IPS-18c (cell line): ENCODE results near the gene ZNF581.

Source experiments
- H3K4me3 ChIP-seq: 2 replicates; pipeline ENCODE4 v1.7.0; 2013; ENCODE audit warnings: low read depth, mild to moderate bottlenecking, low read length, moderate library complexity; ENCODE audit not compliant: insufficient read depth
- H3K9me3 ChIP-seq: one replicate; pipeline ENCODE4 v1.6.1; 2013; ENCODE audit warnings: mild to moderate bottlenecking, low read length, moderate library complexity; ENCODE audit not compliant: control insufficient read depth, insufficient read depth

The ZNF581 gene

GRCh38 chr19:55640577-55641425 is 2.6 kb upstream of the ZNF581 start, which contains the start of gene ZNF580:
TSS of gene ZNF580 (plus strand) at chr19:55641002. CDS start at chr19:55642509, 1,507 bp downstream.
- Histone ChIP-seq H3K9me3 (peaks cover 9% of the 10 kb centered on the region), H3K4me3 (peak within 1 kb of the TSS; percentile 64)

- Histone ChIP-seq H3K9me3 (peaks cover 9% of the 10 kb centered on the region), H3K4me3 (peak overlapping the region; percentile 64)
Observed at GRCh38 chr19:55641426-55642152, 1.9 kb upstream of the ZNF581 start.

- H3K4me3 ChIP-seq, result peak overlapping the region; percentile 64
Observed at GRCh38 chr19:55642153-55643002, 1.1 kb upstream of the ZNF581 start.

GRCh38 chr19:55643887-55644176 is 383 bp downstream of the ZNF581 start:
- Histone ChIP-seq H3K4me3 (peak overlapping the region; percentile 64), H3K9me3 (peaks cover 8% of the 10 kb centered on the region)

More at GRCh38 chr19:55642153-55643002, 1.1 kb upstream of the ZNF581 start:
- peaks cover 9% of the 10 kb centered on the region for H3K9me3 ChIP-seq

GRCh38 chr19:55644191-55644833 is 863 bp downstream of the ZNF581 start:
- Histone ChIP-seq H3K9me3 (peaks cover 7% of the 10 kb centered on the region), H3K4me3 (peak overlapping the region; percentile 64)

- H3K9me3 ChIP-seq, result peaks cover 7% of the 10 kb centered on the region
- peak overlapping the region; percentile 64 for H3K4me3 ChIP-seq
Observed at GRCh38 chr19:55644842-55645511, 1.5 kb downstream of the ZNF581 start.

GRCh38 chr19:55645512-55645881 is 2.0 kb downstream of the ZNF581 start:
- no peak overlapping the region for H3K4me3 ChIP-seq
- peaks cover 2% of the 10 kb centered on the region for H3K9me3 ChIP-seq

GRCh38 chr19:55646889-55647731 is 3.7 kb downstream of the ZNF581 start:
- peak overlapping the region; percentile 89 for H3K4me3 ChIP-seq
- H3K9me3 ChIP-seq, result no peaks in the 10 kb centered on the region

- peak within 1 kb of the TSS; percentile 89 for H3K4me3 ChIP-seq
- no peaks in the 10 kb centered on the region for H3K9me3 ChIP-seq
Observed at GRCh38 chr19:55647732-55648584, 4.5 kb downstream of the ZNF581 start, which contains the start of gene CCDC106. TSS of gene CCDC106 (plus strand) at chr19:55648212. CDS start at chr19:55649047, 835 bp downstream.

- Histone ChIP-seq H3K4me3 (peak overlapping the region; percentile 89), H3K9me3 (no peaks in the 10 kb centered on the region)
Observed at GRCh38 chr19:55648585-55649267, 5.3 kb downstream of the ZNF581 start.

GRCh38 chr19:55649268-55650125 is 6.0 kb downstream of the ZNF581 start:
- no peak overlapping the region for H3K4me3 ChIP-seq

GRCh38 chr19:55650126-55650557 is 6.7 kb downstream of the ZNF581 start:
- Histone ChIP-seq H3K4me3 (no peak overlapping the region), H3K9me3 (no peaks in the 10 kb centered on the region)

More at GRCh38 chr19:55649268-55650125, 6.0 kb downstream of the ZNF581 start:
- no peaks in the 10 kb centered on the region for H3K9me3 ChIP-seq

GRCh38 chr19:55650602-55651230 is 7.3 kb downstream of the ZNF581 start:
- H3K9me3 ChIP-seq, result no peaks in the 10 kb centered on the region
- H3K4me3 ChIP-seq, result no peak overlapping the region
